Measurements from ENCODE around the gene FAM81A.

Gene FAM81A

GRCh38 chr15:59447367-59447766, 9.4 kb downstream of the FAM81A start:
- TF ChIP-seq REST (IDR thresholded peaks at IDR 0.05; ENCODE audit: insufficient replicate concordance, low read depth) (no peak), SPI1 (IDR thresholded peaks at IDR 0.05; ENCODE audit: borderline replicate concordance, low read depth) (peak; percentile 81)
- peaks cover 7% of the 10 kb centered on the region for H3K27me3 ChIP-seq (ENCODE audit: insufficient read depth, poor library complexity, severe bottlenecking)
- no peak overlapping the region for H3K4me3 ChIP-seq (replicated peaks; ENCODE audit: insufficient read depth, low read length)
- no peak for DNase-seq (ENCODE audit: low read depth in 1 of 2, low spot score in 1 of 2)
- H3K27ac ChIP-seq (replicated peaks), result no peak overlapping the region

GRCh38 chr15:59448871-59449270, 10.9 kb downstream of the FAM81A start:
- Histone ChIP-seq H3K27ac (replicated peaks) (no peak overlapping the region), H3K4me3 (replicated peaks; ENCODE audit: insufficient read depth, low read length) (no peak overlapping the region), H3K27me3 (ENCODE audit: insufficient read depth, poor library complexity, severe bottlenecking) (peaks cover 5% of the 10 kb centered on the region)
- DNase-seq (ENCODE audit: low read depth in 1 of 2, low spot score in 1 of 2), result no peak
- TF ChIP-seq POLR2AphosphoS5 (IDR thresholded peaks at IDR 0.05; ENCODE audit: low read depth), result no peak
- no peak for TF ChIP-seq CTCF (IDR thresholded peaks at IDR 0.05; ENCODE audit: insufficient read depth, low read length)
- no peak for TF ChIP-seq REST (IDR thresholded peaks at IDR 0.05; ENCODE audit: insufficient replicate concordance, low read depth)
- TF ChIP-seq SPI1 (IDR thresholded peaks at IDR 0.05; ENCODE audit: borderline replicate concordance, low read depth), result no peak
- no peak for TF ChIP-seq GABPA (IDR thresholded peaks at IDR 0.05; ENCODE audit: low read depth)

GRCh38 chr15:59453474-59454215, 15.7 kb downstream of the FAM81A start:
- no peak for DNase-seq (ENCODE audit: low read depth in 1 of 2, low spot score in 1 of 2)
- Histone ChIP-seq H3K4me3 (replicated peaks; ENCODE audit: insufficient read depth, low read length) (no peak overlapping the region), H3K27ac (replicated peaks) (no peak overlapping the region), H3K27me3 (ENCODE audit: insufficient read depth, poor library complexity, severe bottlenecking) (peaks cover 6% of the 10 kb centered on the region)
- TF ChIP-seq POLR2AphosphoS5 (IDR thresholded peaks at IDR 0.05; ENCODE audit: low read depth), result no peak
- TF ChIP-seq SPI1 (IDR thresholded peaks at IDR 0.05; ENCODE audit: borderline replicate concordance, low read depth), result no peak
- TF ChIP-seq GABPA (IDR thresholded peaks at IDR 0.05; ENCODE audit: low read depth), result no peak
- TF ChIP-seq CTCF (IDR thresholded peaks at IDR 0.05; ENCODE audit: insufficient read depth, low read length), result no peak
- no peak for TF ChIP-seq REST (IDR thresholded peaks at IDR 0.05; ENCODE audit: insufficient replicate concordance, low read depth)

Data from HL-60 (cell line).